MM.1S (cell line): ENCODE measurements around the gene PLCB1.

Source experiments
- DNase-seq: peaks from one replicate; pipeline ENCODE4 v3.0.0-alpha.2; 2015
- H2AFZ ChIP-seq: fragments of 300-600 bp; sonication (generic); 2 replicates; pipeline ENCODE4 v1.6.0; 2016; ENCODE audit warnings: antibody characterized with exemption, low read length
- H3F3A ChIP-seq: fragments of 300-600 bp; sonication (generic); 2 replicates; pipeline ENCODE4 v1.6.1; 2016; ENCODE audit warnings: mild to moderate bottlenecking, antibody characterized with exemption, low read length, moderate library complexity, mixed read lengths; ENCODE audit not compliant: insufficient read depth
- H3K27ac ChIP-seq: fragments of 300-600 bp; sonication (generic); 2 replicates; pipeline ENCODE4 v1.5.1; 2016; ENCODE audit warnings: mild to moderate bottlenecking, low read length
- H3K27me3 ChIP-seq: fragments of 300-600 bp; sonication (generic); replicated peaks from 2 replicates; pipeline ENCODE4 v1.6.0; 2016; ENCODE audit warnings: low read length; ENCODE audit not compliant: insufficient read depth
- H3K36me3 ChIP-seq: fragments of 300-600 bp; sonication (generic); replicated peaks from 2 replicates; pipeline ENCODE4 v1.6.1; 2016; ENCODE audit warnings: mild to moderate bottlenecking, low read length, mixed read lengths; ENCODE audit not compliant: insufficient read depth
- H3K4me1 ChIP-seq: fragments of 300-600 bp; sonication (generic); 2 replicates; pipeline ENCODE4 v1.6.1; 2016; ENCODE audit warnings: low read length, mixed read lengths
- H3K4me2 ChIP-seq: fragments of 300-600 bp; sonication (generic); 2 replicates; pipeline ENCODE4 v1.6.0; 2016; ENCODE audit warnings: low read depth, low read length
- H3K4me3 ChIP-seq: fragments of 300-600 bp; sonication (generic); 2 replicates; pipeline ENCODE4 v1.5.1; 2016; ENCODE audit warnings: low read length, mixed read lengths
- H3K79me2 ChIP-seq: fragments of 300-600 bp; sonication (generic); 2 replicates; pipeline ENCODE4 v1.6.1; 2016; ENCODE audit warnings: mixed run types, low read length, mixed read lengths
- H3K9ac ChIP-seq: fragments of 300-600 bp; sonication (generic); 2 replicates; pipeline ENCODE4 v1.6.1; 2016; ENCODE audit warnings: low read length, mixed read lengths
- H3K9me2 ChIP-seq: fragments of 300-600 bp; sonication (generic); replicated peaks from 2 replicates; pipeline ENCODE4 v1.6.1; 2016; ENCODE audit warnings: mild to moderate bottlenecking, low read length, mixed read lengths; ENCODE audit not compliant: insufficient read depth
- H3K9me3 ChIP-seq: fragments of 300-600 bp; sonication (generic); replicated peaks from 2 replicates; pipeline ENCODE4 v1.6.1; 2016; ENCODE audit warnings: mild to moderate bottlenecking, low read length, mixed read lengths; ENCODE audit not compliant: insufficient read depth
- H4K20me1 ChIP-seq: fragments of 300-600 bp; sonication (generic); 2 replicates; pipeline ENCODE4 v1.6.1; 2016; ENCODE audit warnings: mild to moderate bottlenecking, low read length, moderate library complexity, mixed read lengths; ENCODE audit not compliant: insufficient read depth
- CTCF ChIP-seq: fragments of 300-600 bp; sonication (generic); IDR thresholded peaks from 2 replicates; pipeline ENCODE4 v1.5.1; 2016; ENCODE audit warnings: antibody characterized with exemption, low read length, mixed read lengths
- EZH2 ChIP-seq: fragments of 300-600 bp; sonication (generic); optimal IDR thresholded peaks from 2 replicates; pipeline ENCODE3; 2017; ENCODE audit warnings: low read depth, mild to moderate bottlenecking, antibody characterized with exemption, low read length, mixed read lengths
- EZH2phosphoT487 ChIP-seq: fragments of 300-600 bp; sonication (generic); IDR thresholded peaks from 2 replicates; pipeline ENCODE4 v1.6.1; 2018; ENCODE audit warnings: antibody characterized with exemption, low read length

Gene PLCB1

GRCh38 chr20:8143474-8143873 lies 11.4 kb downstream of the PLCB1 start:
- H3K9me3 ChIP-seq: no peaks in the 10 kb centered on the region
- DNase-seq: no peak
- no peaks in the 10 kb centered on the region for H3K79me2 ChIP-seq
- no peak overlapping the region for H3K4me2 ChIP-seq
- no peak overlapping the region for H3K4me3 ChIP-seq
- H2AFZ ChIP-seq: no peak overlapping the region
- no peaks in the 10 kb centered on the region for H3K9me2 ChIP-seq
- no peaks in the 10 kb centered on the region for H4K20me1 ChIP-seq
- no peaks in the 10 kb centered on the region for H3K4me1 ChIP-seq
- no peak overlapping the region for H3K9ac ChIP-seq
- no peak for TF ChIP-seq EZH2phosphoT487
- no peak for TF ChIP-seq CTCF
- TF ChIP-seq EZH2: no peak
- H3K27me3 ChIP-seq: no peaks in the 10 kb centered on the region
- no peak overlapping the region for H3K27ac ChIP-seq
- H3K36me3 ChIP-seq: no peaks in the 10 kb centered on the region
- no peaks in the 10 kb centered on the region for H3F3A ChIP-seq

GRCh38 chr20:8144282-8145245 lies 12.5 kb downstream of the PLCB1 start:
- Histone ChIP-seq H3K27me3 (no peaks in the 10 kb centered on the region), H3K27ac (no peak overlapping the region), H3K4me3 (no peak overlapping the region), H2AFZ (no peak overlapping the region), H3K9me3 (no peaks in the 10 kb centered on the region), H3K36me3 (no peaks in the 10 kb centered on the region), H4K20me1 (no peaks in the 10 kb centered on the region), H3K9me2 (no peaks in the 10 kb centered on the region), H3K9ac (no peak overlapping the region), H3F3A (no peaks in the 10 kb centered on the region), H3K79me2 (no peaks in the 10 kb centered on the region), H3K4me2 (no peak overlapping the region), H3K4me1 (no peaks in the 10 kb centered on the region)
- no peak for DNase-seq
- TF ChIP-seq EZH2 (no peak), EZH2phosphoT487 (no peak), CTCF (no peak)

- Histone ChIP-seq H3K9me3 (no peaks in the 10 kb centered on the region), H3K4me1 (no peaks in the 10 kb centered on the region), H3K27ac (no peak overlapping the region), H4K20me1 (no peaks in the 10 kb centered on the region), H3F3A (no peaks in the 10 kb centered on the region), H3K36me3 (no peaks in the 10 kb centered on the region), H3K9ac (no peak overlapping the region), H3K79me2 (no peaks in the 10 kb centered on the region), H3K9me2 (no peaks in the 10 kb centered on the region), H3K4me2 (no peak overlapping the region), H2AFZ (no peak overlapping the region), H3K27me3 (no peaks in the 10 kb centered on the region), H3K4me3 (no peak overlapping the region)
- no peak for TF ChIP-seq EZH2phosphoT487
- no peak for TF ChIP-seq EZH2
- TF ChIP-seq CTCF: no peak
- DNase-seq: no peak
Measured at GRCh38 chr20:8145246-8146168, 13.4 kb downstream of the PLCB1 start.
